ENCODE results near the gene LOXL4. TPM values are rescaled to one million over a fixed set of nuclear protein-coding genes. Genes with fewer than 3 reads are reported as not detected.

LOXL4 gene
- total RNA-seq, 1 experiment from 2014 or later = 0.13 TPM

GRCh38 chr10:98224509-98224908, 43.5 kb downstream of the LOXL4 start:
- no peak overlapping the region for H3K9ac ChIP-seq (ENCODE audit: extremely low read depth, insufficient read length, low read length)
- H3K23ac ChIP-seq (ENCODE audit: insufficient read length, low read depth, low read length) = no peak overlapping the region
- no peaks in the 10 kb centered on the region for H3K23me2 ChIP-seq (ENCODE audit: insufficient read length, low read depth, low read length, poor library complexity, severe bottlenecking)
- no peak overlapping the region for H2AFZ ChIP-seq (ENCODE audit: low read length)
- H2BK5ac ChIP-seq (ENCODE audit: insufficient read length, low read length) = no peak overlapping the region
- H3K9me3 ChIP-seq (ENCODE audit: control insufficient read depth, low read depth, low read length) = no peaks in the 10 kb centered on the region
- no peak for TF ChIP-seq CTCF (conservative IDR thresholded peaks at IDR 0.05)
- H2BK12ac ChIP-seq (ENCODE audit: insufficient read length, low read depth, low read length) = no peak overlapping the region
- H3K4ac ChIP-seq (ENCODE audit: low read depth, low read length) = no peak overlapping the region
- H3K4me3 Mint-ChIP-seq = no peak overlapping the region
- no peaks in the 10 kb centered on the region for H4K20me1 ChIP-seq (ENCODE audit: control insufficient read depth, insufficient read depth, insufficient read length)
- H3K27ac ChIP-seq (ENCODE audit: insufficient read length, low read depth, low read length) = no peak overlapping the region
- peaks cover 9 to 12% of the 10 kb centered on the region in 2 experiments for H3K4me1 Mint-ChIP-seq
- no peak overlapping the region for H3K14ac ChIP-seq (ENCODE audit: insufficient read depth, low read length)
- H4K91ac ChIP-seq (ENCODE audit: insufficient read length, low read depth, low read length) = no peak overlapping the region
- H2BK120ac ChIP-seq (ENCODE audit: low read depth, low read length, poor library complexity, severe bottlenecking) = no peak overlapping the region
- H3K18ac ChIP-seq (ENCODE audit: insufficient read length, low read depth, low read length) = no peak overlapping the region
- no peak overlapping the region for H3T11ph ChIP-seq (ENCODE audit: low read length)
- no peak overlapping the region for H2BK15ac ChIP-seq (ENCODE audit: low read depth, low read length)
- no peaks in the 10 kb centered on the region for H3K27me3 Mint-ChIP-seq (ENCODE audit: low read depth)
- no peaks in the 10 kb centered on the region for H3K4me1 ChIP-seq (ENCODE audit: insufficient read depth, low read length)
- no peak overlapping the region for H2BK20ac ChIP-seq (ENCODE audit: low read depth, low read length, poor library complexity, severe bottlenecking)
- H4K8ac ChIP-seq (replicated peaks; ENCODE audit: insufficient read length, low read depth, low read length) = no peak overlapping the region
- WGBS (ENCODE audit: extremely low coverage, insufficient read length, low lambda C conversion rate) = no CpG with 5 or more reads among the region's 2 CpGs
- H3K79me2 ChIP-seq (ENCODE audit: insufficient read depth, low read length) = no peaks in the 10 kb centered on the region
- no peaks in the 10 kb centered on the region for H3K79me1 ChIP-seq (ENCODE audit: insufficient read depth, low read depth, low read length, poor library complexity, severe bottlenecking)
- H3K9me3 Mint-ChIP-seq = peaks cover 8 to 11% of the 10 kb centered on the region in 2 experiments
- peaks cover 3 to 13% (median 7%) of the 10 kb centered on the region in 3 experiments; a peak in 4 of 7 replicates for H3K36me3 Mint-ChIP-seq (ENCODE audit: insufficient read depth in 1 of 3, low read depth in 3 of 3)
- H3K56ac ChIP-seq (ENCODE audit: insufficient read length, low read depth, low read length) = no peak overlapping the region
- DNase-seq = no peak
- H3K4me2 ChIP-seq (ENCODE audit: insufficient read depth, insufficient read length, low read length) = no peak overlapping the region
- no peak overlapping the region for H4K5ac ChIP-seq (ENCODE audit: insufficient read length, low read depth, low read length)
- H3K27me3 ChIP-seq (ENCODE audit: insufficient read depth, low read length) = no peaks in the 10 kb centered on the region
- no peak overlapping the region for H3K27ac Mint-ChIP-seq
- H2AK5ac ChIP-seq (ENCODE audit: insufficient read length, low read length) = no peak overlapping the region

Data from H9 (cell line).